C4-2B (cell line): Measurements from ENCODE around the gene ATP5MG.

Source experiments
- ZFX ChIP-seq: fragments of 450-650 bp; IDR thresholded peaks from 2 replicates; pipeline ENCODE4 v1.6.1; 2017
- TF ChIP-seq, protein P1 (sequence below): fragments of 450-650 bp; conservative IDR thresholded peaks from 2 replicates; pipeline ENCODE4 v1.5.1; 2017; ENCODE audit warnings: mild to moderate bottlenecking

DNA sequence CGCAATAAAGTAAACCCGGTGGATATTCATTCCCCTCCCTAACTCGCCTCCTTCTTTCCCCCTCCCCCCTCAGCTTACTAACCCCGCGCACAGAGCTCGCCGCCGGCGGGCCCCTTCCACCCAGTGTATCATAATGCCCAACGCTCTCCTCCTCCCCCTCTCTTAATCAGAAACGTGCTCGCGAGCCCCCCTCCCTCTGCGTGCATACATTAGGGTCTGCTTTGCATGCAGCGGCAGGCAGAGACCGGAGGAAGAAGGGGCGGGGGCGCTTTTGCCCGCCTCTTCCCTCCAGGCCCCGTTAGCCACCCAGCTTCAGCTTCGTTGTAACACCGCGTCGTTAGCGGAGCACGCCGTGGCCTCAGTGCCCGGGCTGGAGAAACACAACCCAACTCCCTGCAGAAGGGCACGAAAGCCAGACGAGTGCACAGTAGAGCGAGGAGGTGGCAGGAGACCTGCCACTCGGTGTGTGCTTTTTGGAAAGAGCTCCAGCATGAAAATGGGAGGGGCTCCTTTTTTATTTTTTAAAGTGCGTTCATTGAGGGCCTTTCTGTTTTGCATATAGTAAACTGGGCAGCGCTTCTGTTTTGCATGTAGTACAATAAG is 34.0 kb downstream of the ATP5MG start:
- TF ChIP-seq, protein P1, sequence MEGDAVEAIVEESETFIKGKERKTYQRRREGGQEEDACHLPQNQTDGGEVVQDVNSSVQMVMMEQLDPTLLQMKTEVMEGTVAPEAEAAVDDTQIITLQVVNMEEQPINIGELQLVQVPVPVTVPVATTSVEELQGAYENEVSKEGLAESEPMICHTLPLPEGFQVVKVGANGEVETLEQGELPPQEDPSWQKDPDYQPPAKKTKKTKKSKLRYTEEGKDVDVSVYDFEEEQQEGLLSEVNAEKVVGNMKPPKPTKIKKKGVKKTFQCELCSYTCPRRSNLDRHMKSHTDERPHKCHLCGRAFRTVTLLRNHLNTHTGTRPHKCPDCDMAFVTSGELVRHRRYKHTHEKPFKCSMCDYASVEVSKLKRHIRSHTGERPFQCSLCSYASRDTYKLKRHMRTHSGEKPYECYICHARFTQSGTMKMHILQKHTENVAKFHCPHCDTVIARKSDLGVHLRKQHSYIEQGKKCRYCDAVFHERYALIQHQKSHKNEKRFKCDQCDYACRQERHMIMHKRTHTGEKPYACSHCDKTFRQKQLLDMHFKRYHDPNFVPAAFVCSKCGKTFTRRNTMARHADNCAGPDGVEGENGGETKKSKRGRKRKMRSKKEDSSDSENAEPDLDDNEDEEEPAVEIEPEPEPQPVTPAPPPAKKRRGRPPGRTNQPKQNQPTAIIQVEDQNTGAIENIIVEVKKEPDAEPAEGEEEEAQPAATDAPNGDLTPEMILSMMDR = no peak
- no peak for TF ChIP-seq ZFX
